K562 (cell line): ENCODE measurements around the gene NET1. TPM values are rescaled to one million over a fixed set of nuclear protein-coding genes. Genes with fewer than 3 reads are reported as not detected.

ENCODE experiments used
- ASH1L ChIP-seq: fragments of 450-650 bp; IDR thresholded peaks from 2 replicates; pipeline ENCODE4 v1.6.1; 2018; ENCODE audit warnings: borderline replicate concordance, mild to moderate bottlenecking, low read depth; ENCODE audit not compliant: partially characterized antibody
- CTBP1 ChIP-seq: fragments of 450-650 bp; IDR thresholded peaks from 2 replicates; pipeline ENCODE4 v1.6.1; 2016; ENCODE audit warnings: borderline replicate concordance
- EP400 ChIP-seq: fragments of 450-650 bp; IDR thresholded peaks from 2 replicates; pipeline ENCODE4 v1.6.1; 2017; ENCODE audit warnings: antibody characterized with exemption, mild to moderate bottlenecking, moderate library complexity
- FOS ChIP-seq: IDR thresholded peaks from 3 replicates; pipeline ENCODE4 v1.6.1; 2011; ENCODE audit not compliant: insufficient read length; ENCODE audit errors: extremely low read depth
- FOXJ3 ChIP-seq: sonication (generic); formaldehyde crosslinking; IDR thresholded peaks from 2 replicates; pipeline ENCODE4 v1.4.0; 2020; ENCODE audit warnings: mild to moderate bottlenecking, missing genetic modification reagents
- KAT8 ChIP-seq: fragments of 450-650 bp; IDR thresholded peaks from 2 replicates; pipeline ENCODE4 v1.6.1; 2016; ENCODE audit warnings: low read depth, mild to moderate bottlenecking
- KLF16 ChIP-seq: IDR thresholded peaks from 2 replicates; pipeline ENCODE4 v1.6.1; 2016; ENCODE audit warnings: antibody characterized with exemption
- L3MBTL2 ChIP-seq: fragments of 450-650 bp; IDR thresholded peaks from 2 replicates; pipeline ENCODE4 v1.6.1; 2016; ENCODE audit warnings: mild to moderate bottlenecking, moderate library complexity
- MTA3 ChIP-seq: fragments of 450-650 bp; formaldehyde crosslinking; IDR thresholded peaks from 2 replicates; pipeline ENCODE4 v1.6.1; 2017; ENCODE audit warnings: mild to moderate bottlenecking, borderline replicate concordance
- NFIC ChIP-seq: fragments of 450-650 bp; IDR thresholded peaks from 2 replicates; pipeline ENCODE4 v1.6.1; 2017; ENCODE audit warnings: mild to moderate bottlenecking, inconsistent platforms
- NR2F6 ChIP-seq: fragments of 450-650 bp; formaldehyde crosslinking; IDR thresholded peaks from 2 replicates; pipeline ENCODE4 v1.4.0; 2020; ENCODE audit warnings: mild to moderate bottlenecking
- POLR2AphosphoS2 ChIP-seq: IDR thresholded peaks from 2 replicates; pipeline ENCODE4 v1.6.1; 2012; ENCODE audit warnings: low read length, improper control_type of control experiment
- RAD51 ChIP-seq: fragments of 450-650 bp; IDR thresholded peaks from 2 replicates; pipeline ENCODE4 v1.7.1; 2016; ENCODE audit warnings: low read depth, mild to moderate bottlenecking, borderline replicate concordance
- RBM15 ChIP-seq: fragments of 200-400 bp; formaldehyde crosslinking; IDR thresholded peaks from 2 replicates; pipeline ENCODE4 v1.6.1; 2018; ENCODE audit warnings: mild to moderate bottlenecking, low read length, moderate library complexity; ENCODE audit not compliant: insufficient read depth
- RCOR1 ChIP-seq, 2 experiments: IDR thresholded peaks; 2 replicates each; pipeline ENCODE4 v1.6.1; 2012; ENCODE audit warnings: low read depth in 2 of 2, low read length in 2 of 2, borderline replicate concordance in 1 of 2, improper control_type of control experiment in 1 of 2
- TAF7 ChIP-seq: fragments of 450-650 bp; IDR thresholded peaks from 2 replicates; pipeline ENCODE4 v1.6.1; 2016; ENCODE audit warnings: missing genetic modification characterization, missing compliant biosample characterization
- TCF3 ChIP-seq: sonication (generic); formaldehyde crosslinking; IDR thresholded peaks from 2 replicates; pipeline ENCODE4 v1.4.0; 2020; ENCODE audit warnings: mild to moderate bottlenecking, missing genetic modification reagents
- ZBTB7A ChIP-seq: IDR thresholded peaks from 2 replicates; pipeline ENCODE4 v1.6.1; 2011; ENCODE audit warnings: low read depth, mild to moderate bottlenecking, low read length, moderate library complexity, borderline replicate concordance; ENCODE audit not compliant: control insufficient read depth
- ZNF143 ChIP-seq: sonication (generic); formaldehyde crosslinking; IDR thresholded peaks from 2 replicates; pipeline ENCODE4 v1.9.0; 2022; ENCODE audit warnings: mild to moderate bottlenecking, missing genetic modification reagents
- ZNF316 ChIP-seq: fragments of 450-650 bp; IDR thresholded peaks from 2 replicates; pipeline ENCODE4 v1.6.1; 2016
- ZNF445 ChIP-seq: fragments of 250-450 bp; sonication (Bioruptor Pico); IDR thresholded peaks from 2 replicates; pipeline ENCODE4 v1.4.0; 2020; ENCODE audit warnings: low read depth, mild to moderate bottlenecking, moderate library complexity
- ZNF644 ChIP-seq: fragments of 200-800 bp; sonication (Bioruptor generic); IDR thresholded peaks from 2 replicates; pipeline ENCODE4 v1.6.1; 2016; ENCODE audit warnings: low read depth, missing genetic modification characterization, missing compliant biosample characterization
- ZNF785 ChIP-seq: fragments of 250-450 bp; sonication (Bioruptor Pico); IDR thresholded peaks from 2 replicates; pipeline ENCODE4 v1.4.0; 2020; ENCODE audit warnings: mild to moderate bottlenecking
- polyA plus RNA-seq, 8 experiments: library from polyadenylated mRNA; depleted of rRNA in 4 of 8; stranded (reverse) in 5 of 8; unstranded in 3 of 8; fragments of >200 nt; fragmentation: Nextera tagmentation in 2 of 8; fragmentation: Illumina TruSeq in 1 of 8; extraction: Ambion mirVana in 2 of 8; extraction: Trizol in 1 of 8; gene quantifications; 2 replicates each; pipeline versions ENCODE4 v1.2.1 to v1.2.3, GENCODE V29; 2011 to 2014; ENCODE audit warnings: inconsistent platforms in 1 of 8, missing spikeins in 1 of 8
- total RNA-seq, 7 experiments: library from RNA; depleted of rRNA in 6 of 7; stranded (reverse); fragments of >200 nt in 6 of 7; fragmentation: Illumina TruSeq in 2 of 7; extraction: Trizol in 2 of 7; gene quantifications; 2 replicates each; pipeline versions ENCODE4 v1.2.1 to v1.2.3, GENCODE V29; 2011 to 2021; ENCODE audit warnings: low replicate concordance in 1 of 7
- TF ChIP-seq, protein P1 (sequence below): fragments of 250-450 bp; sonication (Bioruptor Pico); IDR thresholded peaks from 2 replicates; pipeline ENCODE4 v1.5.1; 2021; ENCODE audit warnings: mild to moderate bottlenecking
- TF ChIP-seq, protein P2 (sequence below): sonication (generic); formaldehyde crosslinking; IDR thresholded peaks from 2 replicates; pipeline ENCODE4 v1.8.0; 2022; ENCODE audit warnings: missing genetic modification reagents, mild to moderate bottlenecking, borderline replicate concordance

The NET1 gene
- total and polyA plus RNA-seq, 9 of the 15 experiments (the other 6 are each of a cell fraction or from before 2014, with no cell fraction given), result 47.4 to 258 (median 106) TPM

GRCh38 chr10:5446390-5446926 is 34.1 kb downstream of the NET1 start (continued):
- TF ChIP-seq RAD51 (peak; percentile 96), FOXJ3 (CRISPR knock-in tag) (no peak), TCF3 (CRISPR knock-in tag) (0 out of 2 replicates have a peak, but pooled peaks have one; percentile 9), TAF7 (peak; percentile 99), NFIC (peak; percentile 60), EP400 (peak; percentile 81), RCOR1 (IDR thresholded peaks at IDR 0.05; ENCODE audit: borderline replicate concordance in 1 of 2, low read depth in 2 of 2, low read length in 2 of 2) (peak in 1 of 2 experiments; percentile 63; a peak in 1 of 4 replicates), KLF16 (no peak), ZBTB7A (peak; percentile 38; the same call in 1 of the 2 replicates), MTA3 (peak; percentile 86), NR2F6 (CRISPR knock-in tag) (no peak), ZNF316 (no peak), FOS (no peak), L3MBTL2 (peak; percentile 87), KAT8 (no peak), ZNF445 (CRISPR knock-in tag) (no peak), POLR2AphosphoS2 (peak; percentile 93; the same call in 1 of the 2 replicates), CTBP1 (peak; percentile 72; the same call in 1 of the 2 replicates), RBM15 (no peak), ZNF143 (CRISPR knock-in tag) (no peak), ZNF644 (tag) (no peak; the same call in 1 of the 2 replicates), ZNF785 (CRISPR knock-in tag) (no peak), ASH1L (no peak)
- TF ChIP-seq, protein P1, sequence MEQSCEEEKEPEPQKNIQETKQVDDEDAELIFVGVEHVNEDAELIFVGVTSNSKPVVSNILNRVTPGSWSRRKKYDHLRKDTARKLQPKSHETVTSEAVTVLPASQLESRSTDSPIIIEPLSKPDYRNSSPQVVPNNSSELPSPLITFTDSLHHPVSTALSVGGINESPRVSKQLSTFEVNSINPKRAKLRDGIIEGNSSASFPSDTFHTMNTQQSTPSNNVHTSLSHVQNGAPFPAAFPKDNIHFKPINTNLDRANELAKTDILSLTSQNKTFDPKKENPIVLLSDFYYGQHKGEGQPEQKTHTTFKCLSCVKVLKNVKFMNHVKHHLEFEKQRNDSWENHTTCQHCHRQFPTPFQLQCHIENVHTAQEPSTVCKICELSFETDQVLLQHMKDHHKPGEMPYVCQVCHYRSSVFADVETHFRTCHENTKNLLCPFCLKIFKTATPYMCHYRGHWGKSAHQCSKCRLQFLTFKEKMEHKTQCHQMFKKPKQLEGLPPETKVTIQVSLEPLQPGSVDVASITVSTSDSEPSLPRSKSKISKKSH (CRISPR knock-in tag), result no peak
- TF ChIP-seq, protein P2, sequence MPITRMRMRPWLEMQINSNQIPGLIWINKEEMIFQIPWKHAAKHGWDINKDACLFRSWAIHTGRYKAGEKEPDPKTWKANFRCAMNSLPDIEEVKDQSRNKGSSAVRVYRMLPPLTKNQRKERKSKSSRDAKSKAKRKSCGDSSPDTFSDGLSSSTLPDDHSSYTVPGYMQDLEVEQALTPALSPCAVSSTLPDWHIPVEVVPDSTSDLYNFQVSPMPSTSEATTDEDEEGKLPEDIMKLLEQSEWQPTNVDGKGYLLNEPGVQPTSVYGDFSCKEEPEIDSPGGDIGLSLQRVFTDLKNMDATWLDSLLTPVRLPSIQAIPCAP (CRISPR knock-in tag), result no peak
